Central memory CD8-positive, alpha-beta T cell (primary cell): ENCODE data around the gene GPS1.

Experiments
- ATAC-seq: fragments of 150-1000 bp; cut with Tn5 transposase; replicated peaks from 2 replicates; pipeline ENCODE4 v1.10.0; 2022; ENCODE audit warnings: mild to moderate bottlenecking, moderate FRiP score, moderate number of reproducible peaks; ENCODE audit not compliant: poor library complexity, severe bottlenecking; ENCODE audit errors: extremely low read depth
- DNase-seq, 2 donors: peaks; one replicate each; pipeline ENCODE4 v3.0.0; 2021; ENCODE audit warnings: low spot score in 2 of 2
- H3K27ac Mint-ChIP-seq: one replicate; pipeline ENCODE4 v1.8.0; 2022; ENCODE audit warnings: low read depth, mild to moderate bottlenecking, moderate library complexity, mixed read lengths
- H3K27me3 Mint-ChIP-seq: one replicate; pipeline ENCODE4 v1.8.0; 2022; ENCODE audit warnings: mixed read lengths
- H3K36me3 Mint-ChIP-seq: one replicate; pipeline ENCODE4 v1.8.0; 2022; ENCODE audit warnings: mild to moderate bottlenecking, moderate library complexity, mixed read lengths; ENCODE audit not compliant: insufficient read depth
- H3K4me1 Mint-ChIP-seq: one replicate; pipeline ENCODE4 v1.8.0; 2022; ENCODE audit warnings: mixed read lengths
- H3K4me3 Mint-ChIP-seq: one replicate; pipeline ENCODE4 v1.8.0; 2022; ENCODE audit warnings: mild to moderate bottlenecking, moderate library complexity, mixed read lengths
- H3K9me3 Mint-ChIP-seq: one replicate; pipeline ENCODE4 v1.8.0; 2022; ENCODE audit warnings: mixed read lengths

GPS1 gene

DNA sequence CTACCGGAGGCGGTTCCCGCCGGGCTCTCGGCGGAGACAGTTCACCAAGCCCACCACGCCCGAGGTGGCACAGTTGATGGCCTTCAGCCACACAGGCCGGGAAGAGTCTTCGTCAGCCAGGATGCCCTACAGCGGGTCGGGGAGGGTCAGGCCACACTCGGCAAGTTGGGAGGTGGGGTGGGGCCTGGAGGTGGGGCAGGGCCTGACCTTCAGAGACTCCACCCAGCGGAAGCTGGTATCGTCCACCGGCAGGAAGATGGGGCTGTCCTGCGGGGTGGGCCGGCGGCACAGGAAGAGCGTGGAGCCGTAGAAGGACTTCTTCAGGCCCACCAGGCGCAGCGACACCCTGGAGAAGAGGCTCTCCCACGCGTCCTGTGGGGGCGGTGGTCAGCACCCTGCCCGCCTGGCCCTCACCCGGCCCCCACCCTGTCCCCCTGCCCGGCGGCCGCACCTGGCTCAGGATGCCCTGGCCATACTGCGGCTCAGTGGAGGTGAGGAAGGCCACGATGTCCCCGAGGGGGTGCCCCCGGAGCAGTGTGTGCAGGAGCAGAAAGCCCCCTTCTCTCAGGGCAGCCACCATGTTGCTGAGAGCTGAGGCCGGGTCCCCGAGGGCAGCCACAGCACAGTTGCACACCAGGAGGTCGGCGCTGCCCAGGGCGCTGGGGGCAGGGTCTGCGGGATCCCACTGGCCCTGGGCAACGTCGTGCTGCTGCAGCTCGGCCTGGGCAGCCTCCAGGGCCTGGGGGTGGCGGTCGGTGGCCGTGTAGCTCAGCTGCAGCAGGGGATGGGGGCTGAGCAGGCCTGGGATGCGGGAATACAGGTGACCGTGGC lies 33.5 kb downstream of the GPS1 start:
- Mint-ChIP-seq H3K27ac (no peak overlapping the region), H3K4me3 (no peak overlapping the region), H3K27me3 (no peaks in the 10 kb centered on the region), H3K36me3 (peaks cover 30% of the 10 kb centered on the region), H3K4me1 (no peaks in the 10 kb centered on the region), H3K9me3 (no peaks in the 10 kb centered on the region)
- ATAC-seq (no peak), DNase-seq (no peak)

DNA sequence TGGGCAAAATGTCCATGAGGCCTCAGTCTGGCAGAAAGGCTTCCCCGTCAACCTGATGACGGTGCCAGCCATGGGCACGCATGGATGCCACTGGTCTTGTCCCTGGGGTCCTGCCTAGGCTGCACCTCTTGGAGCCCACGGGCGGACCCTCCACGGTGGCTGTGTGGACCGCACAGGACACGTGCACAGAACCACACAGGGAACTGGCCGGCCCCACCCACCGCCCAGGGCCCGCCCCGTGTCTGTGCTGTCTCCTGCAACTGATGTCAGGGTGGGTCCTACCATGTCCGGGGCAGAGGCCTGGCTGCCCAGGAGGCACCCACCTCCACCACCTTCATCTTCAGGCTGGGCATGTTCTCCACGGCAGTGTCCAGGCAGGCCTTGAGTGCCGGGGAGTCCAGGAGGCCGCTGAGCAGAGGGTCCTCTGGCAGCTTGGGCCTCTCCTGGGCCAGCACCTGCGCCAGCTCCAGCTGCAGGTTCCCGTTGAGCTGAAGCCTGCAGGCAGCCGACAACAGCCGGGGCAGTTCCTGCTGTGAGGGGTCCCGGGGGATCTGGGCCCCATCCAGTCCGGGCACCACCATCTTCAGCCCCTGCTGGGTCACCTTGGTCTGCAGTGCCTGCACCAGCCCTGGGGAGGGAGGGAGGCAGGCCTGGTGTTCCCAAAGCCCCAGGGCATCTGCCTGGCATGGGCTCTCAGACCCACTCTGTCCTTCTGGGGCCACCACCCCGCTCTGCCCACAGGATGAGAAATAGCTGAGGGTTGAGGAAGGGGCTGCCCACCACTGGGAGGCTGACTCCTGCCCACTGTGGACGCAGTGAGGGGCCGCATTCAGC lies 34.5 kb downstream of the GPS1 start:
- H3K36me3 Mint-ChIP-seq, result peaks cover 25% of the 10 kb centered on the region
- H3K27me3 Mint-ChIP-seq, result no peaks in the 10 kb centered on the region
- DNase-seq, result no peak
- ATAC-seq, result no peak
- no peaks in the 10 kb centered on the region for H3K9me3 Mint-ChIP-seq
- H3K27ac Mint-ChIP-seq, result no peak overlapping the region
- no peak overlapping the region for H3K4me3 Mint-ChIP-seq
- H3K4me1 Mint-ChIP-seq, result no peaks in the 10 kb centered on the region

GRCh38 chr17:82086941-82087906 lies 35.5 kb downstream of the GPS1 start:
- H3K36me3 Mint-ChIP-seq, result peaks cover 27% of the 10 kb centered on the region
- ATAC-seq (no peak), DNase-seq (no peak)
- no peaks in the 10 kb centered on the region for H3K27me3 Mint-ChIP-seq
- H3K4me3 Mint-ChIP-seq, result no peak overlapping the region
- H3K27ac Mint-ChIP-seq, result no peak overlapping the region
- H3K9me3 Mint-ChIP-seq, result no peaks in the 10 kb centered on the region
- H3K4me1 Mint-ChIP-seq, result no peaks in the 10 kb centered on the region

GRCh38 chr17:82087961-82088837 lies 36.5 kb downstream of the GPS1 start:
- Mint-ChIP-seq H3K4me1 (no peaks in the 10 kb centered on the region), H3K36me3 (peaks cover 26% of the 10 kb centered on the region), H3K9me3 (no peaks in the 10 kb centered on the region), H3K4me3 (no peak overlapping the region), H3K27me3 (no peaks in the 10 kb centered on the region), H3K27ac (no peak overlapping the region)
- ATAC-seq (no peak), DNase-seq (no peak)

- Mint-ChIP-seq H3K4me3 (no peak overlapping the region), H3K27ac (no peak overlapping the region), H3K36me3 (peaks cover 20% of the 10 kb centered on the region), H3K4me1 (no peaks in the 10 kb centered on the region), H3K9me3 (no peaks in the 10 kb centered on the region), H3K27me3 (no peaks in the 10 kb centered on the region)
- no peak for DNase-seq
- no peak for ATAC-seq
Measured at GRCh38 chr17:82088838-82089722, 37.4 kb downstream of the GPS1 start.

GRCh38 chr17:82089723-82090548 lies 38.2 kb downstream of the GPS1 start:
- Mint-ChIP-seq H3K4me3 (no peak overlapping the region), H3K27ac (no peak overlapping the region), H3K9me3 (no peaks in the 10 kb centered on the region), H3K36me3 (peaks cover 19% of the 10 kb centered on the region), H3K4me1 (no peaks in the 10 kb centered on the region), H3K27me3 (no peaks in the 10 kb centered on the region)
- ATAC-seq, result no peak
- DNase-seq, result no peak

DNA sequence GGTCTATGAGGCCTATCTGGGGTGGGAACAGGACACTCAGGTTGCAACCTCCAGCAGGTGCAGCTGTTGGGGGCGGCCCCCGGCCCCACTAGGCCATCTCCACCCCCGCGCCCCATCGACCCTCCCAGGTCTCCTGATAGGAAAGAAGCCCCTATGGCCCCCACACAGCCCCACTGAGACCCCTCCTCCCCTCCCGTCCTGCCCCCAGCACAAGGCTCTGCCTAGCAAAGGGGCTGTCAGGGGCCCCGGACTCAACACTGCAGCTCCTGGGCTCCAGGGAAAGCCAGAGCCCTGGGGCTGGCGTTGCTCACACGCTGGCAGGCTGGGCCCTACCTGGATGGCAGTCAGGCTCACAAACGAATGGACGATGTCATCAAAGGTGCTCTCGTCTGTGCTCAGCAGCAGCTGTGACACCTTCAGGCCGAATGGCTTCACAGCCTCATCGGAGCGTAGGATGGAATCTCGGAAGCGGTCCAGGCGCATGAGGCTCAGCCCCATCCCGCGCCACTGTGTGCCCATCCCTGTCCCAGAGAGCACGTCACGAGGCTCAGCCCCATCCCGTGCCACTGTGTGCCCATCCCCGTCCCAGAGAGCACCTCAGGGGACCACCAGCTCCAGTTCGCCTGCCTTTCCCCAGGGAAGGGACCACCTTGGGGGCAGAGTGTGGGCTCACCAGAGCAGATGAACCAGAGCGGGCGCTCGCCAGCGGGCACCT lies 39.0 kb downstream of the GPS1 start:
- no peak for DNase-seq
- H3K36me3 Mint-ChIP-seq, result peaks cover 17% of the 10 kb centered on the region
- no peak overlapping the region for H3K4me3 Mint-ChIP-seq
- ATAC-seq, result no peak
- H3K4me1 Mint-ChIP-seq, result no peaks in the 10 kb centered on the region
- no peak overlapping the region for H3K27ac Mint-ChIP-seq
- no peaks in the 10 kb centered on the region for H3K9me3 Mint-ChIP-seq
- no peaks in the 10 kb centered on the region for H3K27me3 Mint-ChIP-seq

- DNase-seq (no peak), ATAC-seq (no peak)
- H3K27ac Mint-ChIP-seq, result no peak overlapping the region
- H3K9me3 Mint-ChIP-seq, result no peaks in the 10 kb centered on the region
- no peaks in the 10 kb centered on the region for H3K4me1 Mint-ChIP-seq
- peaks cover 17% of the 10 kb centered on the region for H3K36me3 Mint-ChIP-seq
- no peaks in the 10 kb centered on the region for H3K27me3 Mint-ChIP-seq
- no peak overlapping the region for H3K4me3 Mint-ChIP-seq
Measured at GRCh38 chr17:82091264-82092066, 39.8 kb downstream of the GPS1 start.

- no peaks in the 10 kb centered on the region for H3K27me3 Mint-ChIP-seq
Measured at GRCh38 chr17:82092094-82092586, 40.4 kb downstream of the GPS1 start.

More at GRCh38 chr17:82092094-82092586, 40.4 kb downstream of the GPS1 start:
- Mint-ChIP-seq H3K4me1 (no peaks in the 10 kb centered on the region), H3K9me3 (no peaks in the 10 kb centered on the region), H3K36me3 (peaks cover 14% of the 10 kb centered on the region), H3K27ac (no peak overlapping the region), H3K4me3 (no peak overlapping the region)
- ATAC-seq (no peak), DNase-seq (no peak)
